KOPT-K1 (cell line): Measurements from ENCODE around the gene JUND.

Experiments
- H3K27ac ChIP-seq: fragments of 200-600 bp; sonication (generic); 2 replicates; pipeline ENCODE4 v1.5.1; 2016; ENCODE audit warnings: antibody characterized with exemption, mild to moderate bottlenecking, low read depth, low read length; ENCODE audit not compliant: poor library complexity, severe bottlenecking
- H3K36me3 ChIP-seq: fragments of 200-600 bp; sonication (generic); 2 replicates; pipeline ENCODE4 v1.5.1; 2017; ENCODE audit warnings: antibody characterized with exemption, mild to moderate bottlenecking, low read length, moderate library complexity; ENCODE audit not compliant: insufficient read depth
- H3K9me3 ChIP-seq: fragments of 200-600 bp; sonication (generic); 2 replicates; pipeline ENCODE4 v1.5.1; 2017; ENCODE audit warnings: antibody characterized with exemption, low read length, mild to moderate bottlenecking; ENCODE audit not compliant: insufficient read depth, poor library complexity, severe bottlenecking

JUND gene

GRCh38 chr19:18230941-18231734 lies 50.3 kb downstream of the JUND start:
- Histone ChIP-seq H3K36me3 (no peaks in the 10 kb centered on the region), H3K27ac (no peak overlapping the region), H3K9me3 (no peaks in the 10 kb centered on the region)

DNA sequence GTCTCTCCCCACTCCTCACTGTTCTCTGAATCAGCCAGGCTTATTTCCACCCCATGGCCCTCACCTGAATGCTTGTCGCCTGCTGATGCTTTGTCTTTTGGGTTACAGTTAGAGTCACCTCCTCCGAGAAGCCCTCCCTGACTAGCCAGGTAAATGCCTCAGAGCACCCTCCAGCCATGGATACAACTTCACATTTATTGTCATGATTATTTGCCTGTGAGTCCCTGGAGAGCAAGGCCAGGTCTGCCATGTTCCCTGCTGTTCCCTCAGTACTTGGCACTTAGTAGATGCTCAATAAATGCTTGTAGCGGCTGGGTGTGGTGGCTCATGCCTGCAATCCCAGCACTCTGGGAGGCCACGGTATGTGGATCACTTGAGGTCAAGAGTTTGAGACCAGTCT lies 51.5 kb downstream of the JUND start:
- Histone ChIP-seq H3K36me3 (no peaks in the 10 kb centered on the region), H3K27ac (no peak overlapping the region), H3K9me3 (no peaks in the 10 kb centered on the region)
